HepG2 (cell line): Measurements from ENCODE around the gene PPM1F.

Experiments used
- EP300 ChIP-seq, 3 experiments: sonication (generic) in 1 of 3; formaldehyde crosslinking in 1 of 3; IDR thresholded peaks; 2 replicates each; pipeline versions ENCODE4 v1.5.1 to v1.6.1; 2011 to 2020; ENCODE audit warnings: low read depth in 2 of 3, low read length in 2 of 3, borderline replicate concordance in 1 of 3, improper control_type of control experiment in 1 of 3, mild to moderate bottlenecking in 1 of 3, missing genetic modification reagents in 1 of 3, moderate library complexity in 1 of 3
- HMG20A ChIP-seq: IDR thresholded peaks from 2 replicates; pipeline ENCODE4 v1.6.1; 2016; ENCODE audit warnings: borderline replicate concordance
- HMG20B ChIP-seq: conservative IDR thresholded peaks from 2 replicates; pipeline ENCODE4 v1.6.1; 2016; ENCODE audit warnings: missing genetic modification reagents, missing compliant biosample characterization
- POLR2AphosphoS5 ChIP-seq: IDR thresholded peaks from 2 replicates; pipeline ENCODE4 v1.6.1; 2012; ENCODE audit warnings: low read depth, low read length
- RAD21 ChIP-seq: fragments of 450-650 bp; formaldehyde crosslinking; IDR thresholded peaks from 2 replicates; pipeline ENCODE4 v1.5.0; 2020; ENCODE audit warnings: mild to moderate bottlenecking
- SIN3A ChIP-seq: IDR thresholded peaks from 2 replicates; pipeline ENCODE4 v1.6.1; 2011; ENCODE audit warnings: low read depth, mild to moderate bottlenecking, control low read depth, low read length, borderline replicate concordance
- STAT6 ChIP-seq: sonication (generic); formaldehyde crosslinking; IDR thresholded peaks from 2 replicates; pipeline ENCODE4 v1.4.0; 2020; ENCODE audit warnings: missing genetic modification reagents, mild to moderate bottlenecking, borderline replicate concordance
- YY1 ChIP-seq: IDR thresholded peaks from 2 replicates; pipeline ENCODE4 v1.6.1; 2011; ENCODE audit warnings: low read length, low read depth, moderate library complexity, mild to moderate bottlenecking; ENCODE audit not compliant: insufficient read depth, insufficient replicate concordance
- ZBTB2 ChIP-seq: sonication (generic); formaldehyde crosslinking; IDR thresholded peaks from 2 replicates; pipeline ENCODE4 v1.8.0; 2022; ENCODE audit warnings: low read depth, missing genetic modification reagents

- TF ChIP-seq ZBTB2 (no peak), YY1 (no peak), POLR2AphosphoS5 (no peak), SIN3A (no peak), EP300 (IDR thresholded peaks at IDR 0.05; ENCODE audit: low read depth in 2 of 2, low read length in 2 of 2) (no peak), EP300 (CRISPR knock-in tag; IDR thresholded peaks at IDR 0.05; ENCODE audit: borderline replicate concordance) (no peak), HMG20A (CRISPR knock-in tag) (no peak), RAD21 (CRISPR knock-in tag) (no peak), HMG20B (CRISPR knock-in tag) (no peak), STAT6 (no peak)
Measured at GRCh38 chr22:21994881-21995444, 42.3 kb upstream of the PPM1F start.
